Ecto neural progenitor cell (in vitro differentiated cells): ENCODE data around the gene FCGR3B.
"Not testable (repeated sequence)": the region's sequence is repeated elsewhere in the genome, so short reads cannot be mapped to it uniquely, and the experiment has no call there.

ENCODE experiments used
- DNase-seq: peaks from one replicate; pipeline ENCODE4 v3.0.0-alpha.2; 2018; ENCODE audit warnings: low spot score

The FCGR3B gene

GRCh38 chr1:161631076-161631475, at the start of gene FCGR3B:
TSS of gene FCGR3B (minus strand) at chr1:161631176. CDS start at chr1:161631094, 82 bp downstream.
- no peak for DNase-seq

GRCh38 chr1:161678500-161678899, 47.5 kb upstream of the FCGR3B start:
- DNase-seq, result no peak

DNA sequence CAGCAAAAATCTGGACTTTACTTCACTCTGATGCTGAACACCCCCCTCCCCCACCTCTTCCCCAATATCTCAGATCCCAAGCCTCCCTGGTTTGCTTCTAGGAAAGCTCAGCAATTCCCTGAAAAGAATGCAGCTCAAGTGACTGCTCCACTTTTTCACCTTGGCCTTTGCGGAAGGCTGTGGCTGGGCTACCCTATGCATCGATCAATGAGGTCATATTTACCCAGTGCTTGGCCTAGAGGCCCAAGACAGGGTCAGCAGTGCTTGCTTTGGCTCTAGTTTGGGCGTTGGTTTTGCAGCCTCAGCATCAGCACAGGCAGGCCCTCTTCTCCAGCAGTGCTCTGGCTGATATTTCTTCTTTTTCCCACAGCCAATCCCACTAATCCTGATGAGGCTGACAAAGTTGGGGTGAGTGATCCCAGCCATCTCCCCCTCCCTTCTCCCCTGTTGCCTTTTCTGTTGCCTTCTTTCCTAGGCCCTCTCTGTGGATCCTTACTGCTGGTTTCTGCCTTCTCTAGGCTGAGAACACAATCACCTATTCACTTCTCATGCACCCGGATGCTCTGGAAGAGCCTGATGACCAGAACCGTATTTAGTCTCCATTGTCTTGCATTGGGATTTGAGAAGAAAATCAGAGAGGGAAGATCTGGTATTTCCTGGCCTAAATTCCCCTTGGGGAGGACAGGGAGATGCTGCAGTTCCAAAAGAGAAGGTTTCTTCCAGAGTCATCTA, 46.1 kb upstream of the FCGR3B start:
- DNase-seq, result no peak

DNA sequence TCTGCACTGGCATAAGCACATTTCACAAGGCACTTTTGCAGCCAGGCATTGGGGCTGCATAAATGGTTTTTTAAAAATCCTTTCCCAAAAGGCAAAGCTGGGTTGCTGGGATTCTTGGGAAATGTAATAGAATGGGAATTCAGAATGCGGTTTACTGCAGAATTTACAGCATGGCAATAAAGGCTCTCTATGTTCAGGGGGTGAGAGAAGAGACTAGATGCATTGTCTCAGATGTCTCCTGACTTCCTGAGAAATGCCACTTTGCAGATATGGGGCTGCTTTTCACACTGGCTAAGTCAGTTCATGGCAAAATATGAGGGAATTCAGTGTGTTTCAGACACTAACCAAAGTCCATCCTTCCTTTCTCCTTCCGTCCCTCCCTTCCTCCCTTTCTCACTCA, 45.5 kb upstream of the FCGR3B start:
- no peak for DNase-seq

DNA sequence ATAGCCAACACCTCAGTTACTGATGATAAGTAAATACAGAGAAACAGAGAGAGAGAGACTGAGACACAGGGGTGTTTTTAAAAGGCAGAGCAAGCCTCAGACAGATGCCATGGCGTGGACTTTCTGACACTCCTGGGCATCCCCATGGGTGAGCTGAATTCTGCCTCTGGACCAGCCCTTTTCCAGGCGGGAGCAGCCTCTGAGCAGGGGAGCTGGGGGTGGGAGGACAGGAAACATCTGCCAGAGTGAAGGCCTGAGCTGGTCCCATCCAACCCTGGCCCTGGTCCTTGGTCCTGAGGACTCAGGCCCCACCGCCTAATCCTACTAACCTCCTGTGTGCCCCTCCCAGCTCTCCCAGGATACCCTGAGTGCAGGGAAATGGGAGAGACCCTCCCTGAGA, 43.9 kb upstream of the FCGR3B start:
- DNase-seq, result not testable (repeated sequence)

- DNase-seq, result not testable (repeated sequence)
Measured at GRCh38 chr1:161674447-161674846, 43.5 kb upstream of the FCGR3B start.

DNA sequence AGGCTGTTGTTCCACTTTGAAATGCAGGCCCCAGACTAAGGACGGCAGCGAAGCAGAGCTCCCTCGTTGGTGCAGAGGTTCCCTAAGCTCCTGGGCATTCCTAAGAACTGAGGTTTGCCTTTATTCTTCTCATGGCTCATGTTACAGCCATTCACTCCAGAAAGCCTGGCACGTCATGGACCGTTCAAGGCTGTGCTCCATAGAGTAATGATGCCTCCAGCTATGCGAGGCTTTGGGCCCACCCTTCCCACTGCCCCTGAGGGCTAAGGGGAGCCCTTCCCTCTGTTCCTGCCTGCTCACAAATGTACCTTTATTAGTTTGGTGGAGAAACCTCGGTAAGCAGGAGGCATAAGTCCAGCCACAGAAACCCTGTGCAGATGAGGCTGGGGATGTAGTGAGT, 42.5 kb upstream of the FCGR3B start:
- DNase-seq, result not testable (repeated sequence)

GRCh38 chr1:161671045-161672020, 40.4 kb upstream of the FCGR3B start:
- not testable (repeated sequence) for DNase-seq

DNA sequence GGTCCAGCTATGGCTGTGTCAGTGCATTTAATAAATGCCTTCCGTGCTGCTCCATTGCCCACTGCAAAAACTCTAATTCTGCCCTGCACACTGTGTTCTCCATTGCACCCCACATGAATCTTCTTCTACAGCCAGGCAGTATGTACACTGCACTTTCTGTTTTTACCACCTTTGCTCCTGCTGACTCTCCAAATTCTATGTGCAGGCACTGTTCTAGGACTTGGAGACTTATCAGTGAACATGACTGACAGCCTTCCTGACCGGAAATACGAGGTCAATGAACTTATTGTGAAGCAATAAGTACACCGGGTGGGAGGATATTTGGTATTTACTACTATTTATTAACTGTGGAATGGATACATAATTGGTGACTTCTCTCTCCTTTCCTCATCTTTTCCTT, 33.7 kb upstream of the FCGR3B start:
- not testable (repeated sequence) for DNase-seq

DNA sequence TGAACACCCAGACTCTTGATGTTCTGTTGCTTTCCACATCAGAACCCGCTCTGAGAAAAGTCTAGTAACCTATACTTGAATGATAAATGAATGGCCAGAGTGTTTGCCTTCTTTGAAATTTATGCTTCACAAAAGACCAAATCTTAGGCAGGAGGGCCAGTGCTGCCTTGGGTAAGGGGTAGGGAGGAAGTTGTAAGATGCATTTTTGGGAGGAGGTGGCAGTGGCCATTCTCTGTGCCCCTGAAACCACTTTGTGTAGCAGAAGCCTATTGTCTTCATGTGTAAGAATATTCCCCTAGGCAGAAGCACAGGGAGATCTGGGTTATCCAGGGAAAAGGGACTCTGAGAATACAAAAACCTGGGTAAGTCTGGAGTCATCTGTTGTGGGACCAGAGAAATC, 32.6 kb upstream of the FCGR3B start:
- DNase-seq, result not testable (repeated sequence)

- not testable (repeated sequence) for DNase-seq
Measured at GRCh38 chr1:161662684-161663339, 31.8 kb upstream of the FCGR3B start, which contains the start of gene FCGR2B. TSS of gene FCGR2B (plus strand) at chr1:161663143. CDS start at chr1:161663242, 99 bp downstream.

- not testable (repeated sequence) for DNase-seq
Measured at GRCh38 chr1:161661660-161662311, 30.8 kb upstream of the FCGR3B start.

GRCh38 chr1:161658524-161658923, 27.5 kb upstream of the FCGR3B start:
- not testable (repeated sequence) for DNase-seq

GRCh38 chr1:161653971-161654370, 23.0 kb upstream of the FCGR3B start:
- DNase-seq, result not testable (repeated sequence)

DNA sequence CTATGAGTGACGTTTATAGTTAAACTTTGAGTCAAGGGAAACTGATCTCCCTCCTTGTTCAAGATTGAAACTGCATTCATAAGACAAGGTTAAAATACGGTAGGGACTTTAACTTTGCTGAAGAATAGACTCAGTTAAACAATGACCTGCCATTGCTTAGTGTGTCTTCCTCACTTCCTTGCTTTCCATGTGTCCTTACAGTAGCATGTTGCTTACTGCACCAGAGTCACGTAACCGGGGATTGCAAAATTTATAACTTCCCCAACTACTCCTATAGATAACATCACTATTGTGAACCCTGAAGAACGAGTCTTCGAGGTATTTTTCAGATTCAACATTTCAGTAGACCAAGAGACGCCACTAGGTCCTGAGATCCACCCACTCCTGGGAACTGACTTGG, 22.6 kb upstream of the FCGR3B start:
- not testable (repeated sequence) for DNase-seq

GRCh38 chr1:161647507-161648360, 16.8 kb upstream of the FCGR3B start:
- not testable (repeated sequence) for DNase-seq

DNA sequence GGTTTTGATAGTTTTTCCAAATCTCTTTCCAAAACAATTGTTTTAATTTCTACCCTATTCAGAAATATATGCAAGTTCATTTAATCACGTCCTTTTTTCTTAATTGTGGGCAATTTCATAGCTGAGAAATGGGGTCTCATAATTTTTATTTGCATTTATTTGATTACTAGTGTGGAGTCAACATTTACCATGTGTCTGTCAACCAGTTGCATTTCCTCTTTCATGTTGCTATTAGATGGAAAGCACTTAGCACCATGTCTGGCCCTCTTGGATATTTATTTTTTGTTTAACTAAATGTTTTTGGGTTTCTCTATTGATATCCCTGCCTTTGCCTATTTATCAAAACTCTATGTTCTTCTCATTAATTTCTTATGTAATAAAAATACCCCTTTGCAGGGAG, 13.9 kb upstream of the FCGR3B start:
- not testable (repeated sequence) for DNase-seq

GRCh38 chr1:161643481-161644208, 12.7 kb upstream of the FCGR3B start:
- not testable (repeated sequence) for DNase-seq

- not testable (repeated sequence) for DNase-seq
Measured at GRCh38 chr1:161642697-161643096, 11.7 kb upstream of the FCGR3B start.

DNA sequence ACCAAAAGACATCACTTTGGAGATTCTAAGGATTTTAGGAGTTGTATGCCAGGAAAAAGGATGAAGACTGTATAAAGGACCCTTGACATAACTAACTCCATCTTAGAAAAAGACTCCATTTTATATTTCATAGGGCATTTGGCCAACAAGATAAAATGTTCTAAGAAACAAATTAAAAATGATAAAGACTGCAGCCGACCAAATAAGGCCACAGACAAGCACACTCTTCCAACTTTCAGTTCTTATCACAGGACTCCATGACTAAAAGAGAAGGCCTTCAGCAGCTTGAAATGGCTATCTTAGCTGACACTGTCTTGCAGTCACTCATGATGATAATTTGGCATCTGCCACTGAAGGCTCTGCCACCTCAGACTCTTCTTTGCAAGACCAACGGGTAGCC, 8.2 kb upstream of the FCGR3B start:
- not testable (repeated sequence) for DNase-seq
